Panc1 (cell line): ENCODE data around the gene PLP1.

ENCODE experiments used
- CTCF ChIP-seq: fragments of 450-650 bp; IDR thresholded peaks from 2 replicates; pipeline ENCODE4 v1.5.1; 2017; ENCODE audit warnings: mild to moderate bottlenecking
- POLR2AphosphoS5 ChIP-seq: IDR thresholded peaks from 2 replicates; pipeline ENCODE4 v1.6.1; 2012; ENCODE audit warnings: mild to moderate bottlenecking, low read depth, low read length, moderate library complexity
- REST ChIP-seq, 2 experiments: IDR thresholded peaks; 2 replicates each; pipeline ENCODE4 v1.6.1; 2011 to 2012; ENCODE audit warnings: low read depth in 2 of 2, control low read depth in 1 of 2, low read length in 1 of 2, mild to moderate bottlenecking in 1 of 2, moderate library complexity in 1 of 2; ENCODE audit not compliant: insufficient read depth in 1 of 2
- SIN3A ChIP-seq: IDR thresholded peaks from 2 replicates; pipeline ENCODE4 v1.6.1; 2012; ENCODE audit warnings: low read depth, mild to moderate bottlenecking, low read length, moderate library complexity, borderline replicate concordance; ENCODE audit not compliant: insufficient read depth

DNA sequence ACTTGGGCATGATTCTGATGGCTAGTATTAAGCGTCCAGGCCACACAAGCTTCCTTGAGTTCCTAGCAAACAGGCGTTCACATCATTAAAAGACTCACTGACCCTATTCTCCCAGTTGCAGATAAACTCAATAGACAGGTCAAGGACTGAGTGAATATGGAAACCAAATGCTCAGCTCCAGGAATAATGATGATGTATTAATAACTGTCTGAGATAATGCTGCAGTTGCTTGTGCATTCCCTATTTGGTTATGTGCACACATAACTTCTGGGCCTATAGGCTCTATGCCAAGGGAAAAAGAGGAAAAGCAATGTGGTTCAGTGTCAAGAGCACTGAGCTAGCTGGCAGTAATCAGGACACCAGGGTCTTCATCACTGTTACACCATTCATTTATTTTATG, 51.9 kb downstream of the PLP1 start:
- TF ChIP-seq CTCF (no peak), REST (IDR thresholded peaks at IDR 0.05; ENCODE audit: insufficient read depth in 1 of 2, low read depth in 2 of 2, low read length in 1 of 2) (no peak), POLR2AphosphoS5 (no peak), SIN3A (no peak)
